Breast epithelium (tissue), 4 donors: Measurements from ENCODE around the gene MAPK11. TPM values are rescaled to one million over a fixed set of nuclear protein-coding genes. Genes with fewer than 3 reads are reported as not detected.

Source experiments
- DNase-seq, 2 donors: peaks; one replicate each; pipeline ENCODE4 v3.0.0-alpha.2; 2019; ENCODE audit warnings: low spot score in 2 of 2
- H3K27ac ChIP-seq, 2 donors: fragments of 200-600 bp; sonication (generic) in 1 of 2; one replicate each; pipeline ENCODE4 v1.5.1; 2016 to 2019; ENCODE audit warnings: mild to moderate bottlenecking in 1 of 2
- H3K27me3 ChIP-seq, 2 donors: fragments of 200-600 bp; sonication (generic) in 1 of 2; one replicate each; pipeline versions ENCODE4 v1.5.1 to v1.6.0; 2017 to 2019; ENCODE audit warnings: control low read depth in 1 of 2, mild to moderate bottlenecking in 1 of 2
- H3K36me3 ChIP-seq: fragments of 200-600 bp; one replicate; pipeline ENCODE4 v1.5.1; 2019
- H3K4me1 ChIP-seq, 2 donors: fragments of 200-600 bp; sonication (generic); one replicate each; pipeline ENCODE4 v1.5.1; 2016 to 2019; ENCODE audit warnings: control low read depth in 1 of 2
- H3K4me3 ChIP-seq, 3 donors: fragments of 200-600 bp; sonication (generic); 1 replicate in 2 of 3; 2 replicates in 1 of 3; pipeline ENCODE4 v1.5.1; 2016 to 2019; ENCODE audit warnings: mild to moderate bottlenecking in 3 of 3, moderate library complexity in 2 of 3
- H3K9me3 ChIP-seq, 2 donors: fragments of 200-600 bp; sonication (generic) in 1 of 2; one replicate each; pipeline ENCODE4 v1.5.1; 2016 to 2019; ENCODE audit warnings: control low read depth in 1 of 2
- POLR2A ChIP-seq: fragments of 450-650 bp; IDR thresholded peaks from one replicate; pipeline ENCODE4 v1.6.1; 2016; ENCODE audit warnings: antibody characterized with exemption, mild to moderate bottlenecking, moderate library complexity
- POLR2AphosphoS5 ChIP-seq, 3 donors: sonication (generic); formaldehyde crosslinking; IDR thresholded peaks; one replicate each; pipeline ENCODE4 v1.6.1; 2017; ENCODE audit warnings: antibody characterized with exemption in 3 of 3
- intact Hi-C: fragments of 100-400 bp; cut with DNase I; formaldehyde crosslinking; loops from one replicate; pipeline ENCODE4 v1.15.1; 2023; ENCODE audit warnings: low total_unique reads
- total RNA-seq, 3 donors: library from RNA; depleted of rRNA; stranded (reverse); fragments of >200 nt; gene quantifications; one replicate each; pipeline ENCODE4 v1.1.0, GENCODE V29; 2016
- TF ChIP-seq, protein P1 (sequence below), 3 donors: fragments of 450-650 bp; IDR thresholded peaks; one replicate each; pipeline ENCODE4 v1.5.1; 2016 to 2017; ENCODE audit warnings: antibody characterized with exemption in 3 of 3, mild to moderate bottlenecking in 3 of 3, moderate library complexity in 3 of 3

Gene MAPK11
- total RNA-seq, 3 donors from 2014 or later = 5.7 to 16.5 (median 13.4) TPM

DNA sequence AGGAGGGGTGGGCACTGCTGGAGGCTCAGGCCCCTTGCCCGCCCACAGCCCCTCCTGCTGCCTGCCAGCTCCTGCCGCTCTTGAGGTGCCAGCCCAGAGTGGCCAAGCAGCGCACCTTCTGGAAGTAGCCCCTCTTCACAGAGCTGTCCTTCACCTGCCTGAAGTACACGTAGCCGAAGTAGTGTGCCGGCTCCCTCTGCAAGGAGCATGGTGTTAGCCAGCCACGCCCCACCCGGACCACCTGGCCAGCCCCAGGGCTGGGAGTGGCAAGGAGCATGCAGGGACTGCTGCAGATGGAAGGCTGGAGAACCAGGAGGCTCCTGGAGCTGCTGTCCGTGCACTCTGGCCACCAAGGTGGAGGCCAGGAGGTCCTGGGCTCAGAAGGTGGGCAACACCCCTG lies 47.0 kb upstream of the MAPK11 start:
- Histone ChIP-seq H3K27ac (no peak overlapping the region), H3K9me3 (no peaks in the 10 kb centered on the region), H3K4me3 (no peak overlapping the region), H3K27me3 (no peaks in the 10 kb centered on the region), H3K36me3 (no peaks in the 10 kb centered on the region), H3K4me1 (no peaks in the 10 kb centered on the region)
- no peak for DNase-seq
- intact Hi-C loops = no loop called here
- TF ChIP-seq, protein P1, sequence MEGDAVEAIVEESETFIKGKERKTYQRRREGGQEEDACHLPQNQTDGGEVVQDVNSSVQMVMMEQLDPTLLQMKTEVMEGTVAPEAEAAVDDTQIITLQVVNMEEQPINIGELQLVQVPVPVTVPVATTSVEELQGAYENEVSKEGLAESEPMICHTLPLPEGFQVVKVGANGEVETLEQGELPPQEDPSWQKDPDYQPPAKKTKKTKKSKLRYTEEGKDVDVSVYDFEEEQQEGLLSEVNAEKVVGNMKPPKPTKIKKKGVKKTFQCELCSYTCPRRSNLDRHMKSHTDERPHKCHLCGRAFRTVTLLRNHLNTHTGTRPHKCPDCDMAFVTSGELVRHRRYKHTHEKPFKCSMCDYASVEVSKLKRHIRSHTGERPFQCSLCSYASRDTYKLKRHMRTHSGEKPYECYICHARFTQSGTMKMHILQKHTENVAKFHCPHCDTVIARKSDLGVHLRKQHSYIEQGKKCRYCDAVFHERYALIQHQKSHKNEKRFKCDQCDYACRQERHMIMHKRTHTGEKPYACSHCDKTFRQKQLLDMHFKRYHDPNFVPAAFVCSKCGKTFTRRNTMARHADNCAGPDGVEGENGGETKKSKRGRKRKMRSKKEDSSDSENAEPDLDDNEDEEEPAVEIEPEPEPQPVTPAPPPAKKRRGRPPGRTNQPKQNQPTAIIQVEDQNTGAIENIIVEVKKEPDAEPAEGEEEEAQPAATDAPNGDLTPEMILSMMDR (IDR thresholded peaks at IDR 0.05) = no peak
- no peak for TF ChIP-seq POLR2A
- TF ChIP-seq POLR2AphosphoS5 (IDR thresholded peaks at IDR 0.05) = no peak

DNA sequence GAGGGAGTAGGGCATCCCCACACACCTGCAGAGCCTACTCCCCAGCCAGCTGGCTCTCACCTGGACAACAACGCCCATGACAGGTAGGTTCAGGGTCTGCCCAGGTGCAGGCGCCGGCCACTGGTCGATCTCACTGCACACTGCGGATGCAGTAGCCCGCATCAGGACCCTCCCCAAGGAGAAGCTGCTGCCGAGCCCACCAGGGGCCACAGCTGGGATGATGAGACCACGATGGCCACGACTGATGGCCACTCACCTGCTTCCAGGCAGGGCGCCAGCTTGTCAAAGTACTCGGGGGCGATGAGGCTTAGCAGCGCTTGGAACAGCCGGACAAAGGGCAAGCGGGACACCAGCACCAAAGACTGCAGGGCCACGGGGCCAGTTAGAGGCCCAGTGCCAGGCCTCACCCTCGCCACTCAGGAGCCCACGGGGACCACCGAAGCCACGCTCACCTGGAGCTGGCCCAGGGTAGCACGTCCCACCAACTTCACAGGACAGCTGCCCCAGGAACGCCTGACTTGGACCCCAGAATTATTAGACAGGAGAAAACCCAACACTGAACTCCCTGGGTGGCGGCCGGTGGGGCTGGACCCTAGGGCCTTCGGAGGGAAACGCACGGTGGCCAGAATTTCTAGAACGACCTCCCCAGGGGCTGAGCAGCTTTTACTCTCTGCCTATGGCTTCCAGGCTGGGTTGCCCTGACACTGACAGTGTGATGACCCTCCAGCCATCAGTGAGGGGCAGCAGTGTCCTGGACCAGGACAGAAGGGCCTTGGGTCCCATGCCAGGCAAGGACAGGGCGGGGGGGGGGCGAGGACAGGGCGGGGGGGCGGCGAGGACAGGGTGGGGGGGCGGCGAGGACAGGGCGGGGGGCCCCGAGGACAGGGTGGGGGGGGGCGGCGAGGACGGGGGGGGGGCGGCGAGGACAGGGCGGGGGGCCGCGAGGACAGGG lies 46.2 kb upstream of the MAPK11 start:
- H3K4me1 ChIP-seq = no peaks in the 10 kb centered on the region
- TF ChIP-seq POLR2A = no peak
- TF ChIP-seq, protein P1 (IDR thresholded peaks at IDR 0.05) = no peak
- TF ChIP-seq POLR2AphosphoS5 (IDR thresholded peaks at IDR 0.05) = no peak
- intact Hi-C loops = no loop called here
- H3K27ac ChIP-seq = no peak overlapping the region
- no peak for DNase-seq
- no peaks in the 10 kb centered on the region for H3K9me3 ChIP-seq
- H3K4me3 ChIP-seq = no peak overlapping the region
- H3K36me3 ChIP-seq = no peaks in the 10 kb centered on the region
- no peaks in the 10 kb centered on the region for H3K27me3 ChIP-seq

DNA sequence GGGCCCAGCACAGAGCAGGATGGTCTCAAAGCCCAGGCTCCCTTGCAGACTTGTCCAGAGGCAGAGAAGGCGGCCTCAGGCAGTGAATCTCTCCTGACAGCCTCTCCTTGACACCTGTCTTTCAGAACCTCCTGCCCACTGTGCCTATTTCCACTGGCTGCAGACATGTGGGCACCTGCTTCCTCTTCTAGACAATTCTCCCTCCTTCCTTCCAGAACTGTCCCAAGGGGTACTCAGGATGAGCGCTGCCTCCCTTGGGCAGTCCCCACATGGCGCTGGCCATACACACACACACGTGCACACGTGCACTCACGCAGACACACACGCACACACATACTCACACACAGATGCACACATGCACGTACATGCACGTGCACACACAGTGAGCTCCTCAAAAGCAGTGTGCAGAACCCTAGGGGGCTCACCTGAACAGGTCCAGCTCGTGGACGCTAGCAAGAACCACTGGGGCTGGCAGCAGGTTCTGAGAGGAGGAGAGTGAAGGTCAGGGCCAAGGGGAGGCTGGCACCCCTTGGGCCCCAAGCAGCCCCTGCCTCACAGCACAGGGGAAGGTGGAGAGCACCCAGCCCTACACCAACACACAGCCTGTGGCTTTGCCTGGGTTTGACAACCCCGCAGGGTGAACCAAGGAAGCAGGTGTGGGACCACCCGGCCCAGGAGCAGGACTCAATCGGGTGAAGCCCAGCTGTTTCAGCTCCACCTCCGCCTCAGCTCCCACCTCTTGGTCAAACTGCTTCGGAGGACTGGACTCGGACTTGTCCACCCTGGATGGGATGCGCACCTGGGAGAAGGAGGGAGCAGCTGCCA lies 45.3 kb upstream of the MAPK11 start:
- H3K4me1 ChIP-seq = no peaks in the 10 kb centered on the region
- intact Hi-C loops = no loop called here
- H3K9me3 ChIP-seq = no peaks in the 10 kb centered on the region
- TF ChIP-seq POLR2AphosphoS5 (IDR thresholded peaks at IDR 0.05) (no peak), POLR2A (no peak)
- TF ChIP-seq, protein P1 (IDR thresholded peaks at IDR 0.05) = no peak
- H3K27me3 ChIP-seq = no peaks in the 10 kb centered on the region
- no peak overlapping the region for H3K4me3 ChIP-seq
- DNase-seq = no peak
- H3K36me3 ChIP-seq = no peaks in the 10 kb centered on the region
- H3K27ac ChIP-seq = no peak overlapping the region

DNA sequence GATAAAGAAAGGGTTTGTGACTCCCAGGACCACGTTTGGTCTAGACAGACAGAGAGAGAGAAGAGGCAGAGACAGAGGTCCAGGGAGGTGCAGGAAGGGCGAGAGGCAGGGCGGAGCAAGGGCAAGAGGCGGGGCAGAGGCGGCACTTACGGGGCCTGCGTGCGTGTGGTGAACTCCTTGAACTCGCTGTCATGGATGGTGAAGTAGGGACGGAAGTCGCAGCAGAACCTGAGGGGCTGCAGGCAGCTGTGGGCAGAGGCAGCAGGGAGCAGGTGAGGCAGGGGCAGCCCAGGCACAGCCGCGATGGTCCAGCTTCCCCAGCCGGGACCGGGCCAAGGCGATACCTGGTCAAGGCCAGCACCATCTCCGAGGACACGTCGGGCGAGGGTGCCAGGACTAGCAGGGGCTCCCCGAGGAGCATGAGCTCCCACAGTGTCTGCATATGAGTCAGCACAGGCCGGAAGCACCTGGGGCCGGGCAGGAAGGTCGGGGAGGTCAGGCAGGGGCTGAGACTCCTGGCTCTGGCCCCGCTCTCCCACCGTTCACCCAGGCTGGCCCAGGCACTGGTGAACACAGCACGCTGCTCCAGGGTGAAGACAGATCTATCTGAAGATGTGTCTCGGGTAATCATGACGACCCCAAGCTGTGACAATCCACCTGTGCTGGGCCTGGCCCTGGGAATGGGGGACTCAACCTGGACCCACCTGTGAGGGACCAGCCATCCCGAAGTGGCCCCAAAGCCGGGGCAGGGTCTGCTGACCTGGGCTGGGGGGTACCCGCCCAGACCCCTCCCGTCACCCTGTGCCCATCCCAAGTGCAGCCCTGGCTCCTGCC lies 44.5 kb upstream of the MAPK11 start:
- intact Hi-C loops = no loop called here
- DNase-seq = no peak
- no peaks in the 10 kb centered on the region for H3K36me3 ChIP-seq
- TF ChIP-seq POLR2AphosphoS5 (IDR thresholded peaks at IDR 0.05) (no peak), POLR2A (no peak)
- TF ChIP-seq, protein P1 (IDR thresholded peaks at IDR 0.05) = no peak
- H3K27ac ChIP-seq = peak overlapping the region in 1 of 2 donors; percentile 19
- no peaks in the 10 kb centered on the region for H3K4me1 ChIP-seq
- no peaks in the 10 kb centered on the region for H3K27me3 ChIP-seq
- peak overlapping the region in 1 of 3 donors; percentile 11 for H3K4me3 ChIP-seq
- H3K9me3 ChIP-seq = no peaks in the 10 kb centered on the region
